Effector memory CD8-positive, alpha-beta T cell (primary cell): Measurements from ENCODE around the gene CGB1.

Experiments
- ATAC-seq: fragments of 150-1000 bp; cut with Tn5 transposase; replicated peaks from 2 replicates; pipeline ENCODE4 v1.10.0; 2021; ENCODE audit warnings: mild to moderate bottlenecking, moderate library complexity
- DNase-seq, 3 experiments: peaks; one replicate each; pipeline ENCODE4 v3.0.0; 2021
- H3K27ac Mint-ChIP-seq, 2 donors: one replicate each; pipeline ENCODE4 v1.8.0; 2022; ENCODE audit warnings: mild to moderate bottlenecking in 2 of 2, mixed read lengths in 2 of 2, moderate library complexity in 2 of 2
- H3K27me3 Mint-ChIP-seq, 2 donors: one replicate each; pipeline ENCODE4 v1.8.0; 2022; ENCODE audit warnings: mixed read lengths in 2 of 2
- H3K36me3 Mint-ChIP-seq: one replicate; pipeline ENCODE4 v1.8.0; 2022; ENCODE audit warnings: mild to moderate bottlenecking, moderate library complexity, mixed read lengths; ENCODE audit not compliant: insufficient read depth
- H3K4me1 Mint-ChIP-seq, 2 donors: one replicate each; pipeline ENCODE4 v1.8.0; 2022; ENCODE audit warnings: low read depth in 2 of 2, mixed read lengths in 2 of 2
- H3K4me3 Mint-ChIP-seq, 2 donors: one replicate each; pipeline ENCODE4 v1.8.0; 2022; ENCODE audit warnings: mild to moderate bottlenecking in 2 of 2, mixed read lengths in 2 of 2, moderate library complexity in 2 of 2
- H3K9me3 Mint-ChIP-seq, 2 donors: one replicate each; pipeline ENCODE4 v1.8.0; 2022; ENCODE audit warnings: mixed read lengths in 2 of 2

CGB1 gene

GRCh38 chr19:49014870-49015255 lies 21.8 kb downstream of the CGB1 start:
- Mint-ChIP-seq H3K4me3 (no peak overlapping the region), H3K4me1 (peaks cover 8 to 12% of the 10 kb centered on the region in 2 donors), H3K9me3 (no peaks in the 10 kb centered on the region), H3K27me3 (peaks cover 0 to 8% of the 10 kb centered on the region in 2 donors), H3K36me3 (peaks cover 14% of the 10 kb centered on the region), H3K27ac (no peak overlapping the region)
- DNase-seq (no peak), ATAC-seq (no peak)

GRCh38 chr19:49014123-49014869 lies 22.4 kb downstream of the CGB1 start:
- DNase-seq (no peak), ATAC-seq (no peak)
- Mint-ChIP-seq H3K27ac (peak overlapping the region in 1 of 2 donors; percentile 62), H3K27me3 (peaks cover 0 to 5% of the 10 kb centered on the region in 2 donors), H3K4me3 (no peak overlapping the region), H3K9me3 (no peaks in the 10 kb centered on the region), H3K4me1 (peaks cover 7 to 8% of the 10 kb centered on the region in 2 donors), H3K36me3 (peaks cover 16% of the 10 kb centered on the region)

GRCh38 chr19:49011194-49011593 lies 25.5 kb downstream of the CGB1 start:
- H3K9me3 Mint-ChIP-seq: no peaks in the 10 kb centered on the region
- H3K27ac Mint-ChIP-seq: no peak overlapping the region
- no peaks in the 10 kb centered on the region for H3K27me3 Mint-ChIP-seq
- peaks cover 15% of the 10 kb centered on the region for H3K36me3 Mint-ChIP-seq
- H3K4me3 Mint-ChIP-seq: no peak overlapping the region
- H3K4me1 Mint-ChIP-seq: no peaks in the 10 kb centered on the region
- DNase-seq (no peak), ATAC-seq (no peak)

- Mint-ChIP-seq H3K36me3 (peaks cover 21% of the 10 kb centered on the region), H3K4me3 (no peak overlapping the region), H3K27me3 (no peaks in the 10 kb centered on the region), H3K9me3 (no peaks in the 10 kb centered on the region), H3K27ac (no peak overlapping the region), H3K4me1 (no peaks in the 10 kb centered on the region)
- ATAC-seq (no peak), DNase-seq (no peak)
These were observed 26.2 kb downstream of the CGB1 start for GRCh38 chr19:49010453-49010852.

GRCh38 chr19:49009828-49010227 lies 26.9 kb downstream of the CGB1 start:
- Mint-ChIP-seq H3K4me1 (no peaks in the 10 kb centered on the region), H3K4me3 (no peak overlapping the region), H3K9me3 (no peaks in the 10 kb centered on the region), H3K36me3 (peaks cover 24% of the 10 kb centered on the region), H3K27ac (no peak overlapping the region), H3K27me3 (no peaks in the 10 kb centered on the region)
- no peak for DNase-seq
- ATAC-seq: no peak

GRCh38 chr19:49006905-49007304 lies 29.8 kb downstream of the CGB1 start:
- H3K4me3 Mint-ChIP-seq: no peak overlapping the region
- no peak overlapping the region for H3K27ac Mint-ChIP-seq
- peaks cover 43% of the 10 kb centered on the region for H3K36me3 Mint-ChIP-seq
- no peaks in the 10 kb centered on the region for H3K4me1 Mint-ChIP-seq
- ATAC-seq (no peak), DNase-seq (no peak)
- no peaks in the 10 kb centered on the region for H3K27me3 Mint-ChIP-seq
- H3K9me3 Mint-ChIP-seq: no peaks in the 10 kb centered on the region

GRCh38 chr19:49004964-49005614 lies 31.6 kb downstream of the CGB1 start:
- DNase-seq: no peak
- Mint-ChIP-seq H3K9me3 (no peaks in the 10 kb centered on the region), H3K27me3 (no peaks in the 10 kb centered on the region), H3K4me3 (no peak overlapping the region), H3K4me1 (no peaks in the 10 kb centered on the region), H3K36me3 (peaks cover 38% of the 10 kb centered on the region), H3K27ac (no peak overlapping the region)
- ATAC-seq: no peak

GRCh38 chr19:49004133-49004532 lies 32.6 kb downstream of the CGB1 start:
- peaks cover 33% of the 10 kb centered on the region for H3K36me3 Mint-ChIP-seq
- no peak for ATAC-seq
- H3K4me1 Mint-ChIP-seq: peaks cover 3 to 7% of the 10 kb centered on the region in 2 donors
- no peaks in the 10 kb centered on the region for H3K27me3 Mint-ChIP-seq
- no peak overlapping the region for H3K27ac Mint-ChIP-seq
- H3K4me3 Mint-ChIP-seq: no peak overlapping the region
- no peak for DNase-seq
- H3K9me3 Mint-ChIP-seq: no peaks in the 10 kb centered on the region

GRCh38 chr19:48999481-49000325 lies 37.0 kb downstream of the CGB1 start:
- peaks cover 14 to 17% of the 10 kb centered on the region in 2 donors for H3K4me1 Mint-ChIP-seq
- no peaks in the 10 kb centered on the region for H3K27me3 Mint-ChIP-seq
- no peak overlapping the region for H3K27ac Mint-ChIP-seq
- ATAC-seq (peak; percentile 91), DNase-seq (peak; percentile 56 to 59 (median 59))
- H3K4me3 Mint-ChIP-seq: no peak overlapping the region
- H3K36me3 Mint-ChIP-seq: peaks cover 25% of the 10 kb centered on the region
- no peaks in the 10 kb centered on the region for H3K9me3 Mint-ChIP-seq

GRCh38 chr19:48997972-48998371 lies 38.7 kb downstream of the CGB1 start:
- Mint-ChIP-seq H3K27ac (peak overlapping the region in 1 of 2 donors; percentile 49), H3K4me3 (no peak overlapping the region), H3K9me3 (no peaks in the 10 kb centered on the region), H3K36me3 (peaks cover 20% of the 10 kb centered on the region), H3K27me3 (no peaks in the 10 kb centered on the region), H3K4me1 (peaks cover 23 to 26% of the 10 kb centered on the region in 2 donors)
- DNase-seq (peak; percentile 29 to 54 (median 40)), ATAC-seq (no peak)

GRCh38 chr19:48994035-48994386 lies 42.7 kb downstream of the CGB1 start:
- Mint-ChIP-seq H3K4me3 (peak overlapping the region; percentile 91 to 95), H3K4me1 (peaks cover 28 to 45% of the 10 kb centered on the region in 2 donors), H3K27me3 (no peaks in the 10 kb centered on the region), H3K27ac (peak overlapping the region; percentile 91 to 96), H3K36me3 (peaks cover 18% of the 10 kb centered on the region), H3K9me3 (no peaks in the 10 kb centered on the region)
- no peak for DNase-seq
- no peak for ATAC-seq

GRCh38 chr19:48993175-48994034 lies 43.3 kb downstream of the CGB1 start, which contains the start of the genes GYS1 and RUVBL2:
GYS1 (minus strand) TSS chr19:48993309; CDS start chr19:48993112, 197 bp downstream.
RUVBL2 (plus strand) TSS chr19:48993887; CDS start chr19:48993912, 25 bp downstream.
- peaks cover 28 to 45% of the 10 kb centered on the region in 2 donors for H3K4me1 Mint-ChIP-seq
- peaks cover 19% of the 10 kb centered on the region for H3K36me3 Mint-ChIP-seq
- peak within 1 kb of the TSS; percentile 91 to 96 for H3K27ac Mint-ChIP-seq
- H3K9me3 Mint-ChIP-seq: no peaks in the 10 kb centered on the region
- no peaks in the 10 kb centered on the region for H3K27me3 Mint-ChIP-seq
- ATAC-seq: peak; percentile 89
- peak within 1 kb of the TSS; percentile 91 to 95 for H3K4me3 Mint-ChIP-seq
- peak; percentile 97 to 99 (median 99) for DNase-seq
